K562 (cell line): ENCODE results near the gene DDX41. TPM values are rescaled to one million over a fixed set of nuclear protein-coding genes. Genes with fewer than 3 reads are reported as not detected.

Source experiments
- ATAC-seq: fragments of 200-7000 bp; cut with Tn5 transposase; 3 replicates; pipeline ENCODE4 v1.9.1; 2020; ENCODE audit warnings: moderate library complexity
- BruUV-seq: library from RNA; stranded (reverse); fragments of 400-500 nt; replicated peaks from 2 replicates; lab custom pipeline; 2021; lab: Mats Ljungman, UMichigan
- CTCF ChIA-PET: fragments of 300-600 bp; formaldehyde crosslinking; extraction: SDS; loops from one replicate; lab custom pipeline; 2021; ENCODE audit warnings: low intra/inter-chr PET ratio; lab: Yijun Ruan, JAX
- POLR2A ChIA-PET: fragments of 300-600, 350-650 bp; sonication (Branson Sonifier 250); formaldehyde crosslinking; extraction: SDS; loops from one replicate; lab custom pipeline; 2021; ENCODE audit warnings: antibody characterized with exemption, inconsistent platforms; lab: Yijun Ruan, JAX
- DNase-seq, 4 experiments: peaks; one replicate each; pipeline versions ENCODE4 v3.0.0 to v3.0.0-alpha.2; 2011 to 2018; ENCODE audit warnings: low spot score in 3 of 4, mixed read lengths in 3 of 4; ENCODE audit errors: extremely low read depth in 1 of 4
- FAIRE-seq: peaks from 2 replicates; lab custom pipeline; 2011; peaks lifted over from hg19 to GRCh38; lab: Jason Lieb, UNC
- H2AFZ ChIP-seq: 2 replicates; pipeline ENCODE4 v1.6.0; 2011; ENCODE audit warnings: low read depth, low read length, control low read depth, inconsistent platforms
- H3K27ac ChIP-seq: fragments of 200-600 bp; 3 replicates; pipeline ENCODE4 v1.8.0; 2011; ENCODE audit warnings: low read depth, mild to moderate bottlenecking, control low read depth, inconsistent platforms, low read length, moderate library complexity, mixed read lengths; ENCODE audit errors: extremely low read depth
- H3K27me3 ChIP-seq, 2 experiments: fragments of 300-600 bp in 1 of 2; 2 replicates in 1 of 2; 3 replicates in 1 of 2; pipeline versions ENCODE4 v1.6.0 to v1.8.0; 2011; ENCODE audit warnings: inconsistent platforms in 2 of 2, low read length in 2 of 2, mild to moderate bottlenecking in 1 of 2, mixed read lengths in 1 of 2, moderate library complexity in 1 of 2; ENCODE audit not compliant: control insufficient read depth in 2 of 2, insufficient read depth in 2 of 2
- H3K36me3 ChIP-seq: fragments of 300-600 bp; 3 replicates; pipeline ENCODE4 v1.8.0; 2011; ENCODE audit warnings: mild to moderate bottlenecking, low read length, inconsistent platforms; ENCODE audit not compliant: control insufficient read depth, insufficient read depth
- H3K4me1 ChIP-seq, 2 experiments: fragments of 200-600 bp in 1 of 2; replicated peaks in 1 of 2; 2 replicates in 1 of 2; 3 replicates in 1 of 2; pipeline versions ENCODE4 v1.5.1 to v1.8.0; 2011; ENCODE audit warnings: inconsistent platforms in 2 of 2, low read length in 2 of 2, mild to moderate bottlenecking in 1 of 2, mixed read lengths in 1 of 2, moderate library complexity in 1 of 2; ENCODE audit not compliant: control insufficient read depth in 2 of 2, insufficient read depth in 2 of 2
- H3K4me2 ChIP-seq: 2 replicates; pipeline ENCODE4 v1.6.1; 2011; ENCODE audit warnings: low read length, control low read depth, inconsistent platforms, mixed read lengths; ENCODE audit not compliant: insufficient read depth
- H3K4me3 ChIP-seq: fragments of 200-600 bp; sonication (generic), shearing (Covaris generic); 2 replicates; pipeline ENCODE4 v1.5.1; 2016; ENCODE audit warnings: control low read depth, inconsistent platforms
- H3K79me2 ChIP-seq: fragments of 200-600 bp; 3 replicates; pipeline ENCODE4 v1.8.0; 2011; ENCODE audit warnings: low read length, inconsistent platforms; ENCODE audit not compliant: control insufficient read depth, insufficient read depth
- H3K9ac ChIP-seq, 2 experiments: 2 replicates each; pipeline versions ENCODE4 v1.6.0 to v1.6.1; 2011; ENCODE audit warnings: low read depth in 2 of 2, low read length in 2 of 2, control low read depth in 1 of 2, inconsistent platforms in 1 of 2, mild to moderate bottlenecking in 1 of 2, mixed read lengths in 1 of 2; ENCODE audit not compliant: insufficient read depth in 1 of 2
- H3K9me1 ChIP-seq: one replicate; pipeline ENCODE4 v1.6.0; 2011; ENCODE audit warnings: inconsistent platforms, mild to moderate bottlenecking, low read length, moderate library complexity; ENCODE audit not compliant: control insufficient read depth, insufficient read depth
- H3K9me3 ChIP-seq: replicated peaks from 2 replicates; pipeline ENCODE4 v1.5.1; 2011; ENCODE audit warnings: low read depth, low read length, inconsistent platforms; ENCODE audit not compliant: control insufficient read depth, insufficient read depth
- H4K20me1 ChIP-seq: replicated peaks from 2 replicates; pipeline ENCODE4 v1.6.1; 2011; ENCODE audit warnings: low read length, inconsistent platforms, mixed read lengths; ENCODE audit not compliant: control insufficient read depth, insufficient read depth
- POLR2G ChIP-seq: fragments of 200-400 bp; formaldehyde crosslinking; IDR thresholded peaks from 2 replicates; pipeline ENCODE4 v1.6.1; 2017; ENCODE audit warnings: low read depth, mild to moderate bottlenecking, antibody characterized with exemption, low read length, moderate library complexity
- WGBS: fragments of 100-300 bp; shearing (Covaris generic); methylation state at CpG from one replicate; pipeline ENCODE4 v1.1.6; 2016; ENCODE audit warnings: low coverage, mixed read lengths; ENCODE audit not compliant: insufficient coverage; ENCODE audit errors: missing lambda C conversion rate; 5-methylcytosine and 5-hydroxymethylcytosine counted together
- in situ Hi-C: fragments of 300-500 bp; cut with MboI; formaldehyde crosslinking; loops from 4 replicates; pipeline ENCODE4 v1.15.0; 2018; ENCODE audit warnings: inconsistent platforms, mixed read lengths
- intact Hi-C: fragments of 100-400 bp; cut with micrococcal nuclease; formaldehyde crosslinking; loops from 2 replicates; pipeline ENCODE4 v1.14.2; 2022
- polyA plus RNA-seq, 8 experiments: library from polyadenylated mRNA; depleted of rRNA in 4 of 8; stranded (reverse) in 5 of 8; unstranded in 3 of 8; fragments of >200 nt; fragmentation: Nextera tagmentation in 2 of 8; fragmentation: Illumina TruSeq in 1 of 8; extraction: Ambion mirVana in 2 of 8; extraction: Trizol in 1 of 8; gene quantifications; 2 replicates each; pipeline versions ENCODE4 v1.2.1 to v1.2.3, GENCODE V29; 2011 to 2014; ENCODE audit warnings: inconsistent platforms in 1 of 8, missing spikeins in 1 of 8
- total RNA-seq, 7 experiments: library from RNA; depleted of rRNA in 6 of 7; stranded (reverse); fragments of >200 nt in 6 of 7; fragmentation: Illumina TruSeq in 2 of 7; extraction: Trizol in 2 of 7; gene quantifications; 2 replicates each; pipeline versions ENCODE4 v1.2.1 to v1.2.3, GENCODE V29; 2011 to 2021; ENCODE audit warnings: low replicate concordance in 1 of 7
- TF ChIP-seq, protein P1 (sequence below): fragments of 450-650 bp; formaldehyde crosslinking; IDR thresholded peaks from 2 replicates; pipeline ENCODE4 v1.4.0; 2022; ENCODE audit warnings: missing genetic modification characterization

DDX41 gene
- total and polyA plus RNA-seq, 9 of the 15 experiments (the other 6 are each of a cell fraction or from before 2014, with no cell fraction given): 38.2 to 284 (median 116) TPM

DNA sequence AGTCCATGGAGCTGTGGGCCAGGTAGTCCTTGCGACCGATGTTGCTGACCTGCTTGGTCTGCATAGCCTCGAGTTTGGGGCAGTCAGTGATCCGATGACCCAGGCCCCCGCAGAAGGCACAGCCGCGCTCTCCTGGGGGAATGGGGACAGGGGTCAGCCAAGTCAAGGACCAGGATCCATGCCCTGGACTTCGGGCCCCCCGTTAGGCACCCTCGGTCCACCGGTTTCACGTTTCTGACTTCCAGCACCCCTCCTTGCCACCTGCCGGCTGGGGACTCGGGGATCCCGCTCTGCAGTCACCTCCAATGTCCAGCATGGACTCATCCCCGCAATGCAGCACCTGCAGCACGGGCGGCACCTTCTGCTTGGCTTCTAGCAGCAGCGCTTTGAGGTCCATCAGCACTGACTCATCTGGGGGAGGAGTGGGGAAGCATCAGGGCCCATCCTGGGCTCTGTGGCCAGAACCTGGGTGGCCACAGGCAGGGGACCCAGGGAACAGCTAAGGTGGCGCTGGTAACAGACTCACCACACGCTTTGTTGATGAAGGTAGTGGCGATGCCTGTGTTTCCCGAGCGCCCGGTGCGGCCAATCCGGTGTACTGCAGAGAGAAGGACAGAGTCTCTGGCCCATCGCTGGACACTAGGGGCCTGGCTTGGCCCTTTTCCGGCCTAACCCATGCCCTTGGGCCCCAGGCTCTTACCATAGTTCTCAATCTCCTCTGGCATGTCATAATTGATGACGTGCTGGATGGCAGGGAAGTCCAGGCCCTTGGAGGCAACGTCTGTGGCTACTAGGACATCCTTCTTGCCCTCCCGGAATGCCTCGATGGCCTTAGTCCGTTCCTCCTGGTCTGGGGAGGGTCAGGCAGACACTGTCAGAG lies 4.7 kb downstream of the DDX41 start:
- peaks cover 42% of the 10 kb centered on the region for H3K79me2 ChIP-seq
- TSS peak; percentile 24 for BruUV-seq
- DNase-seq (no peak), FAIRE-seq (no peak), ATAC-seq (no peak)
- ChIA-PET CTCF (interaction anchor here (0.6 kb wide), 1 partner anchor 640 kb away, joined by 3 read pairs; no protein-coding TSS in a partner anchor), POLR2A (interaction anchor here (1.0 to 1.1 kb wide), 2 partner anchors 15 to 16 kb away, joined by 3 read pairs; partner anchors contain the start of gene PDLIM7)
- no peak overlapping the region for H2AFZ ChIP-seq
- H3K27me3 ChIP-seq: no peaks in the 10 kb centered on the region
- TF ChIP-seq POLR2G: peak; percentile 40
- TF ChIP-seq, protein P1, sequence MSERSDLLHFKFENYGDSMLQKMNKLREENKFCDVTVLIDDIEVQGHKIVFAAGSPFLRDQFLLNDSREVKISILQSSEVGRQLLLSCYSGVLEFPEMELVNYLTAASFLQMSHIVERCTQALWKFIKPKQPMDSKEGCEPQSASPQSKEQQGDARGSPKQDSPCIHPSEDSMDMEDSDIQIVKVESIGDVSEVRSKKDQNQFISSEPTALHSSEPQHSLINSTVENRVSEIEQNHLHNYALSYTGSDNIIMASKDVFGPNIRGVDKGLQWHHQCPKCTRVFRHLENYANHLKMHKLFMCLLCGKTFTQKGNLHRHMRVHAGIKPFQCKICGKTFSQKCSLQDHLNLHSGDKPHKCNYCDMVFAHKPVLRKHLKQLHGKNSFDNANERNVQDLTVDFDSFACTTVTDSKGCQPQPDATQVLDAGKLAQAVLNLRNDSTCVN (CRISPR knock-in tag): no peak
- H3K36me3 ChIP-seq: peaks cover 77% of the 10 kb centered on the region
- no peaks in the 10 kb centered on the region for H3K9me1 ChIP-seq
- H3K27ac ChIP-seq: no peak overlapping the region
- peaks cover 34 to 69% of the 10 kb centered on the region in 2 experiments for H3K4me1 ChIP-seq
- no peaks in the 10 kb centered on the region for H3K9me3 ChIP-seq
- no peak overlapping the region for H3K4me3 ChIP-seq
- intact Hi-C loops (no loop called here), in situ Hi-C loops (no loop called here)
- WGBS: 90% methylated on average over 31 of the region's 34 CpGs
- no peak overlapping the region for H3K4me2 ChIP-seq
- H4K20me1 ChIP-seq: no peaks in the 10 kb centered on the region
- H3K9ac ChIP-seq: peak overlapping the region in 1 of 2 experiments; percentile 10; a peak in 1 of 4 replicates
